HCT116 (cell line): Measurements from ENCODE around the gene MINK1. TPM values are rescaled to one million over a fixed set of nuclear protein-coding genes. Genes with fewer than 3 reads are reported as not detected.

ENCODE experiments used
- ATAC-seq: fragments of 200-7000 bp; cut with Tn5 transposase; 2 replicates; pipeline ENCODE4 v1.9.1; 2020; ENCODE audit warnings: mild to moderate bottlenecking, moderate library complexity
- BruUV-seq: library from RNA; stranded (reverse); fragments of 400-500 nt; replicated peaks from 2 replicates; lab custom pipeline; 2021; lab: Mats Ljungman, UMichigan
- CTCF ChIA-PET: fragments of 300-600 bp; sonication (Branson Sonifier 250); formaldehyde crosslinking; loops from one replicate; lab custom pipeline; 2021; ENCODE audit warnings: antibody characterized with exemption; lab: Charles Lee
- POLR2A ChIA-PET: fragments of 300-600, 350-600 bp; sonication (Branson Sonifier 250); formaldehyde crosslinking; loops from one replicate; lab custom pipeline; 2021; ENCODE audit warnings: antibody characterized with exemption; lab: Charles Lee
- RAD21 ChIA-PET, 2 experiments: fragments of 300-600 bp; sonication (Branson Sonifier 250); formaldehyde crosslinking; loops; one replicate each; lab custom pipeline; 2023; ENCODE audit warnings: low total read pairs in 2 of 2; ENCODE audit not compliant: uncharacterized antibody in 2 of 2, unreplicated experiment in 2 of 2, low non-redundant PET in 1 of 2; lab: Charles Lee
- DNase-seq: peaks from one replicate; pipeline ENCODE4 v3.0.0-alpha.2; 2010; ENCODE audit warnings: low read depth, low spot score
- H2AFZ ChIP-seq: fragments of 200-600 bp; shearing (Covaris generic), sonication (generic); 2 replicates; pipeline ENCODE4 v1.6.1; 2017; ENCODE audit warnings: low read depth, mixed run types, mixed read lengths, antibody characterized with exemption, low read length; ENCODE audit not compliant: poor library complexity, severe bottlenecking
- H3K27ac ChIP-seq: 2 replicates; pipeline ENCODE4 v1.5.1; 2012; ENCODE audit warnings: low read depth, low read length
- H3K27me3 ChIP-seq: fragments of 200-600 bp; sonication (generic); 2 replicates; pipeline ENCODE4 v1.6.1; 2016; ENCODE audit warnings: mixed run types, low read length, mixed read lengths; ENCODE audit not compliant: insufficient read depth
- H3K36me3 ChIP-seq, 2 experiments: fragments of 200-500 bp in 1 of 2; fragments of 200-600 bp in 1 of 2; sonication (Bioruptor generic) in 1 of 2; sonication (generic) in 1 of 2; 2 replicates each; pipeline versions ENCODE4 v1.5.1 to v1.6.1; 2014 to 2016; ENCODE audit warnings: low read length in 2 of 2, inconsistent platforms in 1 of 2, mixed read lengths in 1 of 2, mixed run types in 1 of 2; ENCODE audit not compliant: insufficient read depth in 2 of 2, control insufficient read depth in 1 of 2
- H3K4me1 ChIP-seq, 2 experiments: fragments of 200-600 bp in 1 of 2; sonication (generic) in 1 of 2; 2 replicates each; pipeline versions ENCODE4 v1.5.1 to v1.6.1; 2012 to 2017; ENCODE audit warnings: low read length in 2 of 2, inconsistent platforms in 1 of 2, mild to moderate bottlenecking in 1 of 2, mixed read lengths in 1 of 2, mixed run types in 1 of 2, moderate library complexity in 1 of 2; ENCODE audit not compliant: insufficient read depth in 2 of 2, control insufficient read depth in 1 of 2
- H3K4me2 ChIP-seq: fragments of 200-600 bp; sonication (generic); 2 replicates; pipeline ENCODE4 v1.6.1; 2017; ENCODE audit warnings: mixed run types, low read length, mixed read lengths
- H3K4me3 ChIP-seq, 2 experiments: fragments of 200-600 bp in 1 of 2; sonication (generic) in 1 of 2; replicated peaks in 1 of 2; 2 replicates each; pipeline ENCODE4 v1.5.1; 2011 to 2016; ENCODE audit warnings: low read length in 2 of 2, control low read depth in 1 of 2, low read depth in 1 of 2, mild to moderate bottlenecking in 1 of 2, mixed read lengths in 1 of 2, mixed run types in 1 of 2
- H3K79me2 ChIP-seq: fragments of 200-600 bp; sonication (generic); 2 replicates; pipeline ENCODE4 v1.6.1; 2017; ENCODE audit warnings: mild to moderate bottlenecking, mixed run types, low read length, moderate library complexity, mixed read lengths; ENCODE audit not compliant: insufficient read depth
- H3K9ac ChIP-seq: fragments of 200-600 bp; sonication (generic); 2 replicates; pipeline ENCODE4 v1.6.1; 2016; ENCODE audit warnings: low read length, mixed read lengths
- H3K9me2 ChIP-seq: fragments of 200-600 bp; sonication (generic), shearing (Covaris generic); 2 replicates; pipeline ENCODE4 v1.6.1; 2017; ENCODE audit warnings: mixed run types, mild to moderate bottlenecking, moderate library complexity; ENCODE audit not compliant: insufficient read depth
- H3K9me3 ChIP-seq, 2 experiments: fragments of 200-500 bp in 1 of 2; fragments of 200-600 bp in 1 of 2; sonication (Bioruptor generic) in 1 of 2; sonication (generic) in 1 of 2; 2 replicates each; pipeline ENCODE4 v1.6.1; 2014 to 2017; ENCODE audit warnings: low read length in 2 of 2, mixed read lengths in 2 of 2, inconsistent platforms in 1 of 2, low read depth in 1 of 2, mild to moderate bottlenecking in 1 of 2, mixed run types in 1 of 2, moderate library complexity in 1 of 2; ENCODE audit not compliant: control insufficient read depth in 1 of 2, insufficient read depth in 1 of 2
- H4K20me1 ChIP-seq: fragments of 200-600 bp; sonication (generic), shearing (Covaris generic); 2 replicates; pipeline ENCODE4 v1.6.1; 2017; ENCODE audit warnings: mixed run types, mild to moderate bottlenecking, moderate library complexity; ENCODE audit not compliant: insufficient read depth
- ATF3 ChIP-seq: IDR thresholded peaks from 2 replicates; pipeline ENCODE4 v1.6.1; 2012
- CEBPB ChIP-seq: IDR thresholded peaks from 2 replicates; pipeline ENCODE4 v1.6.1; 2012; ENCODE audit warnings: low read depth
- CTCF ChIP-seq, 3 experiments: fragments of 200-600 bp in 1 of 3; sonication (generic) in 1 of 3; IDR thresholded peaks in 2 of 3; conservative IDR thresholded peaks in 1 of 3; 2 replicates each; pipeline ENCODE4 v1.5.1; 2012 to 2017; ENCODE audit warnings: low read depth in 2 of 3, low read length in 2 of 3, antibody characterized with exemption in 1 of 3, borderline replicate concordance in 1 of 3, control low read depth in 1 of 3, mild to moderate bottlenecking in 1 of 3, mixed read lengths in 1 of 3, mixed run types in 1 of 3, moderate library complexity in 1 of 3; ENCODE audit not compliant: insufficient read depth in 1 of 3
- ELF1 ChIP-seq: IDR thresholded peaks from 2 replicates; pipeline ENCODE4 v1.6.1; 2012; ENCODE audit warnings: low read depth, borderline replicate concordance
- FOSL1 ChIP-seq: IDR thresholded peaks from 2 replicates; pipeline ENCODE4 v1.6.1; 2012; ENCODE audit warnings: low read depth
- POLR2A ChIP-seq: IDR thresholded peaks from 2 replicates; pipeline ENCODE4 v1.7.0; 2011; ENCODE audit warnings: borderline replicate concordance; ENCODE audit not compliant: insufficient read depth, insufficient read length; ENCODE audit errors: extremely low read depth
- POLR2AphosphoS5 ChIP-seq: IDR thresholded peaks from 2 replicates; pipeline ENCODE4 v1.6.1; 2011; ENCODE audit warnings: mild to moderate bottlenecking, low read depth, low read length, moderate library complexity
- SIN3A ChIP-seq: IDR thresholded peaks from 2 replicates; pipeline ENCODE4 v1.6.1; 2012; ENCODE audit warnings: low read depth
- SP1 ChIP-seq: IDR thresholded peaks from 2 replicates; pipeline ENCODE4 v1.6.1; 2012; ENCODE audit warnings: low read depth
- ZFX ChIP-seq: fragments of 450-650 bp; IDR thresholded peaks from 2 replicates; pipeline ENCODE4 v1.6.1; 2017
- intact Hi-C: fragments of 100-400 bp; cut with micrococcal nuclease; formaldehyde crosslinking; loops from 2 replicates; pipeline ENCODE4 v1.10.0; 2022
- total RNA-seq: library from RNA; stranded (reverse); gene quantifications from one replicate; pipeline ENCODE4 v1.2.1, GENCODE V29; 2021; ENCODE audit not compliant: unreplicated experiment

MINK1 gene
- total RNA-seq, 1 experiment from 2014 or later: 85.2 TPM

- peak; percentile 56 for TF ChIP-seq POLR2AphosphoS5
- no peak for TF ChIP-seq ELF1
- TF ChIP-seq SIN3A: peak; percentile 60; the same call in 1 of the 2 replicates
- TF ChIP-seq SP1: no peak; the same call in 1 of the 2 replicates
- TF ChIP-seq FOSL1: no peak
- TF ChIP-seq ZFX: peak; percentile 97
These were observed 43.0 kb upstream of the MINK1 start (continued) for GRCh38 chr17:4789951-4790704.

- ATAC-seq (no peak), DNase-seq (no peak)
These were observed 42.4 kb upstream of the MINK1 start for GRCh38 chr17:4790705-4791088.

More at GRCh38 chr17:4790705-4791088, 42.4 kb upstream of the MINK1 start:
- Histone ChIP-seq H3K9me3 (no peaks in the 10 kb centered on the region), H3K79me2 (peaks cover 8% of the 10 kb centered on the region; the same call in 1 of the 2 replicates), H3K4me2 (peak overlapping the region; percentile 92), H3K9ac (peak overlapping the region; percentile 79), H3K4me1 (peaks cover 25 to 42% of the 10 kb centered on the region in 2 experiments), H3K4me3 (peak overlapping the region; percentile 61 to 66), H3K36me3 (no peaks in the 10 kb centered on the region), H3K27ac (peak overlapping the region; percentile 98), H3K9me2 (no peaks in the 10 kb centered on the region), H2AFZ (peak overlapping the region; percentile 81), H3K27me3 (no peaks in the 10 kb centered on the region), H4K20me1 (no peaks in the 10 kb centered on the region)
- RAD21 ChIA-PET: interaction anchor here (1.4 to 1.5 kb wide), 2 partner anchors 60 to 80 kb away, joined by 4 to 6 read pairs; partner anchors contain the start of genes ARRB2 (in 1 of the 2) and MED11 (in 1 of the 2)
- CTCF ChIA-PET: interaction anchor here (0.7 to 3.6 kb wide), 17 partner anchors 12 to 224 kb away, joined by 3 to 19 read pairs (median 4); partner anchors contain the start of genes ARRB2, CHRNE, MED11 and PLD2
- TF ChIP-seq ATF3 (no peak), ZFX (no peak), CEBPB (no peak), POLR2A (no peak), CTCF (IDR thresholded peaks at IDR 0.05 in 2 of 3, conservative IDR thresholded peaks at IDR 0.05 in 1 of 3; ENCODE audit: borderline replicate concordance in 1 of 3, insufficient read depth in 1 of 3, low read depth in 2 of 3, low read length in 2 of 3) (no peak)
- POLR2A ChIA-PET: interaction anchor here (0.7 to 1.3 kb wide), 4 partner anchors 16 to 177 kb away, joined by 3 to 5 read pairs (median 3); partner anchors contain the start of genes PLD2 and SPAG7
- intact Hi-C loops: loop anchor here (2.0 kb wide), 1 partner anchor 60 kb away; the partner anchor contains the start of gene MED11
- no TSS peak for BruUV-seq
